ENCODE measurements around the gene SECTM1.

The SECTM1 gene

GRCh38 chr17:82277851-82278250 lies 55.7 kb downstream of the SECTM1 start:
- no peak for DNase-seq

GRCh38 chr17:82276938-82277337 lies 56.6 kb downstream of the SECTM1 start:
- DNase-seq = no peak

GRCh38 chr17:82275326-82275725 lies 58.2 kb downstream of the SECTM1 start:
- no peak for DNase-seq

- no peak for DNase-seq
Observed at GRCh38 chr17:82274134-82275020, 59.2 kb downstream of the SECTM1 start.

DNA sequence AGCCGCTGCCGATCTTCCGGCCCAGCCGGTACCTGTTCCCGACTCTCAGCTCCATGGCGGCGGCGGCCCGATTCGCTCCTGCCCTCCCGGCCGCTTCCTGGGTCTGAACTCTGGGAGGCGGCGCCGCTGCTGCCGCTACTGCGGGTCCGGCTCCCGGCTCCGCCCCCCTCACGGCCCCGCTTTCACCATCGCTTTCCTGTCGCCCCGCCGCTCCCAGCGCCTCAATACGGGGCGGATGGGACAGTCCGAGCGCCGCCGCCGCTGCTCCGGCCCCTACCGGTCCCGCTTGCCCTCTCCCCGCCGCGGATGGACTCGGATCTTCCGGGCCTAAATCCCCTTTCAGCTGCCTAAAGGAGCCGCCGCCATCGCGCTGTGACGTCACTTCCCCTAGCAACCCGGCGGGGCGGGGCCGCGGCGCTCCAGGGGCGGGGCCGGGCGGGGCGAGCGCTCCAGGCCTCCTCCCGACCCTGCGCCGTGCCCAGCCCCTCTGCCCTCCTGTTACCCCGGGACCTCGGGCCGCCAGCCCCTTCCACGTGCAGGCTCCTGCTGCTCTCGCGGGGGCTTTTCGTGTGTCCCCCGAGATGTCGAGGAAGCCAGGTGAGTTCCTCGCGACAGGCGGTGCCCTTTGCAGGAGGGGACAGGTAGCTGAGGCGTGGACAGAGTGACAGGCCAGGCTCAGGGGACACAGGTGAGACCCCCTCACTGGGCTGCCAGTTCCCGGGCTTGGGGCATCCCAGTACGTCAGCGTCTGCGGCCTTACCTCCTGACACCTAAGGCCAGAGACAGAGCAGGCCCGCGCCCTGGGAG lies 60.0 kb downstream of the SECTM1 start, which contains the start of gene CSNK1D:
TSS of gene CSNK1D (minus strand) at position 374 of the 807 bp plus-strand sequence. CDS start at position 55, 319 bp downstream.
- DNase-seq = peak; percentile 85

DNA sequence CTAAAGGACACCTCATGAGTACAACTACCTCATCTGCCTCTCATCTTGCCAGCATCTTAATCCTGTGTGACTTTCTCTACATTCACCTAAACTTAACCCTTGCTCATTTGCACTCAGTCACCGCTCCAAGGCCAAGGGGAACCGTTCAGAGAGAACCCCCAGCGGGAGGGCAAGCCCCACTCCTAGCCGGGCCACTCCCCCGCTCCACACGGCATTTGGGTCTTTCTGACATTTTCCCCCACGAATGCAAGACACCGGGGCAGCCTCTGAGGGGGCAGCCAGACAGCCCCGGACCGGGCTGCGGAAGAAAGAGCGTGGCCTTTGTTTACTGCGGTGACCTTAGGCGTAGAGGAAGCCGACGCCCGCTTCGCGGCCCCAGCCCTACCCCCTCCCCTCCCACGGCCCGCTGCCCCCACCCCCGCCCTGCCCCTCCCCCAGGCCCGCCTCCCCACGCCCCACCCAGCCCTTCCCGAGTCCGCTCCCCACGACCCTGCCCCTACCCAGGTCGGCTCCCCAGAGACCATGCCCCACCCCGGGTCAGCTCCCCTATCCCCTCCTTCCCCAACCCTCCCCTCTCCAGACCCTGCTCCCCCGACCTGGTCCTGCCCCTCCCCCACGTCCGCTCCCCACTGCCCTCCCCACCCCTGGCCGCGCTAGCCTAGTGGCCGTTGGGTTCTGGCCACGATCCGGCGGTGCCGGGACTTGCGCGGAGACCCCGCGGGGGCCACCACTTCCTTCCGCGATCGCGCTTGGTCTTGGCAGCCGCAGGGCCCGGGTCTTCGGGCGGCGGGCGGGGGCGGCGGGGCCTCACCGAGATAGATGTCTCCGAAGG lies 60.9 kb downstream of the SECTM1 start:
- DNase-seq = no peak

DNA sequence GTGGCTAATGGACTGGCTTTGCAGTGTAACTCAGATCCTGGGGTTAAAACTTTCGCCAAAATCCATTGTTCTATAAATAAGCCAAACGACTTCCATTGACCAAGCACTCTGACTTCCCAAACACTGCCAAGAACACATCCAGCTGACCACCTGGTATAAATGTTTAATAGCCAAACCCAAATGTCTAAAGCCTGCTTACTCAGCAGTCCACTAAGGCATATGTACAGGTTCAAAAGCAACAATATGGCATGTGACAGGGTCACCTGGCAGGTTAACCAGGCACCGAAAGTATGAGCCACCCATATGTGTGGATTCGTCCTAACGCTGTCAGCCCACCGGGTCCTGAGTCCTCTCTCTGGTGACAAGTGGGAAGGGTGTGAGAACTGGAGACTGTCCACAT lies 62.2 kb downstream of the SECTM1 start:
- no peak for DNase-seq
